LNCAP (cell line): ENCODE measurements around the gene OR52K2.

Source experiments
- CTCF ChIP-seq: fragments of 450-650 bp; IDR thresholded peaks from 2 replicates; pipeline ENCODE4 v1.5.1; 2017; ENCODE audit warnings: mild to moderate bottlenecking

The OR52K2 gene

DNA sequence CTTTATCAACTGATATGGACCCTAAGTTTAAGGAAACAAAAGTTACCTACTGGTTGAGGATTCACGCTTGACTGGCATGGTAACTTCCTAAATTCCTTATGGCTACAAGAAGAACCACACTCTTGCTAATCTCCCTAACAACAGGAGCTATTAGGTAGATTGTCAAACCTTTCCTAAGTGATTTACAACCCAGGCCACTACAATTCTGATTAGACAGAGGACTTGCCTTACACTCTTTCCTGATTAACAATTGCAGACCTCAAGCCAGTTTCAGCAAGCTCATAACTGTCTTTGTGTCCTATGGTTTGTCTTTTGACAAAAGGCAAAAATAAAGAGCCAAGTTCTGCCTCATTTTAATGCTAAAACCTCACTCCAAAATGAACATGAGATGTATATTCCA, 16.3 kb downstream of the OR52K2 start:
- TF ChIP-seq CTCF, result no peak

- TF ChIP-seq CTCF, result no peak
These were observed 17.2 kb downstream of the OR52K2 start for GRCh38 chr11:4466131-4466870.

GRCh38 chr11:4466871-4467442, 17.9 kb downstream of the OR52K2 start:
- TF ChIP-seq CTCF, result no peak

GRCh38 chr11:4467811-4468606, 18.9 kb downstream of the OR52K2 start:
- TF ChIP-seq CTCF, result no peak

- no peak for TF ChIP-seq CTCF
These were observed 30.5 kb downstream of the OR52K2 start for GRCh38 chr11:4479644-4480043.

DNA sequence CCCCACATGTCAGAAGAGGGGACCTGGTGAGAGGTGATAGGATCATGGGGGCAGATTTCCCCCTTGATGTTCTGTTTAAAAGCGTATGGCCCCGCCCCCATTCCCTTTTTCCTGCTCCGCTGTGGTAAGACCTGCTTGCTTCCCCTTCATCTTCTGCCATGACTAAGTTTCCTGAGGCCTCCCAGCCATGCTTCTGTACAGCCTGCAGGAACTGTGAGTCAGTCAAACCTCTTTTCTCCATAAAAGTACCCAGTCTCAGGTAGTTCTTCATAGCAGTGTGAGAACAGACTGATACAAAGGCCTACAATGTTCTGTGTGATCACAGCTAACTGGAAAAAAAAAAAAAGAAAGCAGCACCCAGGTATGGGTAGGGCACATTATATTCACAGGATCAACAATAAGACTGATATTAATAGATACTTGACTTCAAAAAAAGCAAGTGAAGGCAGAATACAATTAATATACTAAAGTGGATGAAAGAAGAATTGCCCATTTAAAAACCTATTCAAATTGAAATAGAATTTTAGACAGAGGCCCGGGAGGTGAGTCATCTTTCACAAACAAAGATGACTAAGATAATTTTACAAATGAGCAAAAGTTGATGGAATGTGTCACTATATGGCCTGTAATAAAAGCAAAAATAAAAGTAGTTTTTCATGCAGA, 31.6 kb downstream of the OR52K2 start:
- no peak for TF ChIP-seq CTCF

GRCh38 chr11:4481240-4481582, 32.1 kb downstream of the OR52K2 start:
- no peak for TF ChIP-seq CTCF
